ENCODE results near the gene WNT7A.

Gene WNT7A

DNA sequence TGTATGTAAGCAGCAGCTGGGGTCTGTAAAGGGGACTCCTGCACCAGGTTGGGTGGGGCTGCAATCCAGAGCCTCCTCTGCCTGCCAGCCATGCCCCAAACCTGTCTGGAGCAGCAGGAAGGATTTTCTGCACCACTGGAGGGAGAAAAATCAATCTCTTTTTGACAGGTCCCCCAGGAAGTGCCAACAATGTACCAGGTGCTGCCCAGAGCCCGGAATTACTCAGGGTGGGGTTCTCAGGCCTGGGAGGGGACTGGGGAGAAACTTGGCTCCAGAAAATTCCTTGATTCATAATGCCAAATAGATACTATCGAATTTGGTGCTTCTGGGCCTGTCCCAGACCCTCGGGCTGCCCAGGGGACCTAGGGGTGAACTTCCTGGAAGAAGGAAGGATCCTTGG, 52.6 kb downstream of the WNT7A start:
- no peak for DNase-seq (ENCODE audit: low spot score)

DNA sequence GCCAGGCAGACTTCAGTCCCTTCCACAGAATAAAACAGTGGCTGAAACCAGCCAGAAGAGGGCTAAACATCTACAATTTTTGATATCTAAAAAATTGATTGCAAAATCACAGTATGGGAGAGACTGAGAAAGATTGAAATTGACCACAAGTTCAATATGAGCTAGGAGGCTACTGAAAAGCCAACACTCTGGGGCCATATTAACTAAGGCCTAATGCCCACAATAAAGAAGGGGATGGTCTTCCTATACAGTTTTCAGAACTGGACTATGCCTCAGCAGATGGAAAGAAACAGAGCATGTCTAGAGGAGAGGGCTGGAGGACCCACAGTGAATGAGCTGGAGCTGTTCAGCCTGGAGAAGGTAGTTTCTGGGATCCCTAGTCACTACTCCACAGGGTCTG, 53.2 kb downstream of the WNT7A start:
- DNase-seq (ENCODE audit: low spot score), result no peak

DNA sequence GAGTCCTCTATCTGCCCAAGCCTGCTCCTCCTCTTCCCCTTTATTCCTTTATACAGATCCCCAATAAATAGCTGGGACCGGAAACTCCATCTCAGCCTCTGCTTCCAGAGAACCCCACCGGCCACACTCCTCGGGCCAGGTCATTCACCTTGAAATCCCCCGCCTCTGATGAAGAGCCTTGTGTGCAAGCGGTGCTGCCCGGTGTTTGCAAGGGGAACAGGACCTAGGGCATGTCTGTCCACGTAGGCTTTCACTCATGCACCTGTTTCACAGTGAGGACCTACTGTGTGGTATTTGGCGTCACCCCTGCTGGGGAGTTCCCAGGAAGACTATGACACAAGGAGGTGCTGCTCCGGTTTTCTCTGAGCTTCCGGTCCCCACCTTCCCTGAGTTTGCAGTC, 54.0 kb downstream of the WNT7A start:
- DNase-seq (ENCODE audit: low spot score), result no peak

DNA sequence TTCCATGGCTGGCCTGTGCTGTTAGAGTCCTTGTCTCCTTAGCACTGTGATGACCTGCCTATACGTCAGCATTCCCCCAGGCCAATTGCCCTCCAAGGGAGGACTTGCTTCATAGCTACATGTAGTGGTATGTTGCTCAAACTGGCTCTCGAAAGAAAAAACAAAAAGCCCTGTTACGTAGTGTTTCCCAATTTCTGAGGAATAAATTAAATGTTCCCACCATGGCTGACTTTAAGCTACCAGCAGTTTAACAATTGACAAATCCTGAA, 54.6 kb downstream of the WNT7A start:
- DNase-seq (ENCODE audit: low spot score), result no peak

DNA sequence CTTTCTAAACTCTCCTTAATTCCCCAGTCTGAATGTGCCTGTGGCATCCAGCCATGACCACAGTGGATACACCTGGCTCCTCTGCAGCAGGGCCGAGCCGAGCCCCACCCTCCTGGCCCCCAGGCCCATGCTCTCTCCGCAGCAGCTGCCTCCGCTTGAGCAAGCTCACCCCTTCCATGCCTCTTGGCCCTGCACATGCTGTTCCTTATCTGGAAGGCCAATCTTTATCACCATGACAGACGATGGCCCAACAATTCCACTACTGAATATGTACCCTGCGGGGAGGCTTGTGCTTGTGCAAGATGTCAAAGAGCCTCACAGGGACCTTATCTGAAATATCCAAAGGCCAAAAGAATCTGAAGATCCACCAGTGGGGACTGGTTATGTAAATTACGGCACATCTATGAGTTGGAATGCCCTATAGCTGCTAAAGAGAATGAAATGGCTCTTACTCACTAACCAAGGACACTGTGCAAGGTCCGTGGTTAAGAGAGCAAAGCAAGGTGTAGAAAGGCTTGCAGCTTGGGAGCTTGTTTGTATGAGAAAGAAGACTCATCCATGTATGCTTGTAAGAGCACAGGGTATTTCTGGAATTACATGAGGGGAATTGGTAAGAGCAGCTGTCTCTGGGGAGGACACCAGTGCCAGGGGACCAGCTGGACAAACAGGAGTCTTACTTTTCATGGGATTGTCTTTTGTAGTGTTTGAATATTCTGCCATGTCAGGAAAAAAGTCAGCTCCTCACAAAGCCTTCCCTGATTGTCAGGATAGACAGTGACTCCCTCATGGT, 55.2 kb downstream of the WNT7A start:
- DNase-seq (ENCODE audit: low spot score), result no peak

DNA sequence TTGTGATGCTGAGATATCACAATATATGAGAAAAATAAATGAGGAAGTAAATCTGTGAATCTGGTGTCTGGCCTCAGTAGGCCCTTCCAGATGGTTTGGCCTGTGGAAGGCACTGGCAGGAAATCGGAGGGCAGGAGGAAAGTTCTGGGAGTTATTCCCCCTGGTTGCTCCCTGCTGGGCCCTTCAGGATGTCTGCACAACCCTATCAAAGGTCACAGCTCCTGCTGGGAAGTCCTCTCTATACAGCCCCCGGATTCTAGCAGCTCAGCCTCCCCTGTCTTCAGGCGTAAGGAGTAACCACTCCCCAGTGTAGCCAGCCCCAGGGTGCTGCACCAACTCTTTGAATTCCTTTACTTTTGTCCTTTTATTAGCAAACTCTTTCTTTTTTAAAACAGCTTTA, 56.2 kb downstream of the WNT7A start:
- DNase-seq (ENCODE audit: low spot score), result no peak

DNA sequence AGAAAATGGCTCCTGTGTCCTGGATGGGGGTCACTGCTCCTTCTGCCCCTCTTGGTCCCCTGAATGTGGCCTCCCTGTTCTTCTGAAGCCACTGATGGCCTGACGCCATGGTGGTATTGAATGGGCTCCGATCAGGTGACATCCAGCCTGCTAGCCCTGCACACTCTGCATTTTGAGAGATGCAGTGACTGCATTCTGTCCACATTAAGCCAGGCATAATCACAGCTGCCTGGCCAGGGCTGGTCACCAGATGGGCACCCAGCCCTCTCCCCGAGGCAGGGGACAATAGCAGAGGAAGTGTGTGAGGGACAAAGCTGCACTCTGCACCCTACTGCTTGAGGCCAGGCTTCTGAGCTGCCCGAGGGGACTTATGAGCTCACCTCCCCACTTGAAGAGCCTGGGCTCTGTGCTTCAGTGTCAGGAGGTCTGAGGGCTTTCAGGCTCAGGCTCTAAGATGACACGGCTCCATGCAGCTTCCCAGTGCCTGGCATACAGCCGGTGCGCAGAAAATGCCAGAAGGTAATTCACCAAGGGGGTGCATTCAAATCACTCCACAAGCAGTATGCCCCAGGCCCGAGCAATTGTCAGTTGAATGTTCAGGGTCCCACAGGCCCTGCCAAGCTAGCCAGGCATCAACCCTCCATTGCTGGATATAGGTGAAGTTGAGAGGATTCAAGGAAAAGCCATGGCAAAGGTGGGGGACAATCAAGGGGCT, 56.8 kb downstream of the WNT7A start:
- no peak for DNase-seq (ENCODE audit: low spot score)

DNA sequence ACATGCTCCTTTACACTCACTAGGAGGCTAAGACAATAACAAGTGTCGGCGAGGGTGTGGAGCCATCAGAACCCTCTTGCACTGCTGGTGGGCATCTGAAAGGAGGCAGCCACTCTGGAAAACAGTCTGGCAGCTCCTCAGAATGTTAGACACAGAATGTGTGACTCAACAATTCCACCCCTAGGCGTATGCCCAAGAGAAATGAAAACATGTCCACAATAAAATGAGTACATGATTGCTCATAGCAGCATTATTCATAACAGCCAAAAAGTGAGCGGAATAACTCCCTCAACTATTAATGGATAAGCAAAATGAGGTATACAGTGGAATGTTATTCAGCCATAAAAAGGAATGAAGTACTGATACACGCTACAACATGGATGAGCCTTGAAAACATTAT, 57.8 kb downstream of the WNT7A start:
- no peak for DNase-seq (ENCODE audit: low spot score)

DNA sequence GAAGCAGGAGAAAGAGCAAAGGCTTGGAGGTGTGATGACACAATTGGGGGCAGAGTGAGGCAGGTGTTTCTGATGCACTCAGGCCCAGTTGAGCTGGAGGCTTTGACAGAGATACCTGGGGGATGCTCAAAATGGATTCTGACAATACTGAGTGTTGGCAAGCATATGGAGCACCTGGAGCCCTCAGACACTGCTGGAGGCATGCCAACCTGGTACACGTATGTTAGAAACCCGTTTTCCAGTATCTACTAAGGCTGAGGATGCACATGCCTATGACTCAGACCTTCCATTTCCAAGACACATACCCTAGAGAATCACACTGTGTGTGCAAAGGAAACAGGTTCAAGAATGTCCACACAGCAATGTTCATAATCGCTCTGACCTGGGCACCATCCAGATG, 58.7 kb downstream of the WNT7A start:
- DNase-seq (ENCODE audit: low spot score), result no peak

DNA sequence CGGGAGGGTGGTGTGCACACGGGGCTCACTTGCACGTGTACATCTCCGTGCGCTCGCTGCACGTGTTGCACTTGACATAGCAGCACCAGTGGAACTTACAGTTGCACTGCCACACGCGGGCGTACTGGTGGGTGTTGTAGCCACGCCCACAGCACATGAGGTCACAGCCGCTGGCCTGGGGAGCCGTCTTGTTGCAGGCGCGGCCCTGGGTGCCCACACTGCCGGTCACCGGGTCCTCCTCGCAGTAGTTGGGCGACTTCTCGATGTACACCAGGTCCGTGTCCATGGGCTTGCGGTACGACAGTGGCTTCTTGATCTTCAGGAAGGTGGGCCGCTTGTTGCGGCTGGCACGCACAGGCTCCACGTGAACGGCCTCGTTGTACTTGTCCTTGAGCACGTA, 61.0 kb downstream of the WNT7A start:
- no peak for DNase-seq (ENCODE audit: low spot score)

DNA sequence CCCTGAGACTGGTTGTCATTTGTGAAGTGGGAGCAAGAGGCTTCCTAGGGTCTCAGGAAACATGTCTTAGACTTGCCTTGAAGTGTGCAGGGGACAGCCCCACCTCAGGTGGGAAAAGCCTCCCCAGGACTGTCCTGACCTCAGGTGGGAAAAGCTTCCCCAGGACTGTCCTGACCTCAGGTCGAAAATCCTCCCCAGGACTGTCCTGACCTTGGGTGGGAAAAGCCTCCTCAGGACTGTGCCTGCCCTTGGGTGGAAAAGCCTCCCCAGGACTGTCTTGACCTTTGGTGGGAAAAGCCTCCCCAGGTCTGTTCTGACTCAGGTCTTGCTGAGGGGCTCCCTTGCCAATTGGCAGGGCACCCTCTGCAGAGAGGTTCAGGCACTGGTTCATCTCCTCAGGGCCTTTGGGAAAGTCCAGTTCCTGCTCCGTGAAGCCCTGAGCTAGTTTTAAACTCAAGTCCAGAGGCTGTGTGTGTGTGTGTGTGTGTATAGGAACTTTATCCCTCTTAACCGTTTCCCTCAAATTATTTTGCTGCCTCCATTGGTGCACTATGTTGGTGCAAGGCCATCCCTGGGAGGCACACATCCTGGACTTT, 64.7 kb downstream of the WNT7A start:
- DNase-seq (ENCODE audit: low spot score), result no peak

DNA sequence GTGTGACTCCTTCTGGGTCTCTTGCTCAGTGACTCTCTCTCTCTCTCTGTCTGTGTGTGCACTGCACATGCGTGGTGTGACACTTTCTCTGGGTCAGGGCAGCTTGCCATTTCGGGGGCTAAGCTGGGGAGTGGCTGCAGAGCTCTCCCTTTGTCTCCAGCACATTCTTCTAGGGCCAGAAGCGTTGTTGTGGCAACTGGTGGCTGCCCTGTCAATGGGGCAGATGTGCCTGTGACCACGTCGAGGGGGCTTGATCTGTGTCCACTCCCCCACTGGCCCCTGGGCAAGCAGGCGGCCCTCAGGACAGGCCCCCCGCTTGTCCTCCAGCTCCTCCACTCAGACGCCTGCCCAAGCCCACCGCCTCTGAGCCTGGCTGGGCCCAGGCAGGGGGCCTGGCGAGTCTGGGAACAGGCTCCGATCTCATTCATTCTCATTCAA, 67.8 kb downstream of the WNT7A start:
- no peak for DNase-seq (ENCODE audit: low spot score)

DNA sequence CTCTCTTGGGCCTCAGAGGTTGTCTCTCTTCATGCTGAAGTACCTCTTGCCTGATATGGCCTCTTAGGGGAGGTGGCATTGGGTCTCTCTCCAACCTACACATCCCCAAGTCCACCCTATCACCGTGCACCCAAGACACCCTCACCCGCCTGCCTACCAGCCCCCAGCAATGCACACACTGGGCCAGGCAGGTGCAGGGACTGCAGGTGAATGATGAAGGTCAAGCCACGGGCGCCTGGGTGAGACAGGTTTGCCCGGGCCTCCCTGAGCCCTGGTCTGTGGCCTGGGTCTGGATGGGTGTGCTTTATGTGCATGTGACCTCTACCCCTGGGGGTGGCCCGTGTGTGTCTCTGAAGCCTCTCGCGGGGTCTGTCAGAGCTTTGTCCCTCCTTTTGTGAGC, 68.3 kb downstream of the WNT7A start:
- DNase-seq (ENCODE audit: low spot score), result no peak

DNA sequence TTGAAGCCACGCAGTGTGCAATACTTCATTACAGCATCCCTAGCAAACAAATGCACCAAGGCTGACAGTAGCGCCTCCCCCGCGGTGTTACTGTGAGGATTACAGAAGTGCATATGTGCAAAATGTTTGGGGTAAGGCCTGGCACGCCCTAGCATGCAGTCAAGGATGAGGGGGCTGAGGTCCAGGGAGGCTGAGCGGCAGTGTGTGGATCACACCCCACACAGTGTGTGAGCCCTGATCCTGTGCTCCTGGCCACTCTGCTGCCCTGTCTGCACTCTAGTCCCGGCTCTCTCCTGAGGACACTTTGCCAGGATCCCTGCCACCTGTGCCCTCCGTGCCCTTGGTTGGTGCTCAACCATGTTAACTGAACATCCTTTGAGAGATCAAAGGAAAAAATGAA, 71.3 kb downstream of the WNT7A start:
- no peak for DNase-seq (ENCODE audit: low spot score)

DNA sequence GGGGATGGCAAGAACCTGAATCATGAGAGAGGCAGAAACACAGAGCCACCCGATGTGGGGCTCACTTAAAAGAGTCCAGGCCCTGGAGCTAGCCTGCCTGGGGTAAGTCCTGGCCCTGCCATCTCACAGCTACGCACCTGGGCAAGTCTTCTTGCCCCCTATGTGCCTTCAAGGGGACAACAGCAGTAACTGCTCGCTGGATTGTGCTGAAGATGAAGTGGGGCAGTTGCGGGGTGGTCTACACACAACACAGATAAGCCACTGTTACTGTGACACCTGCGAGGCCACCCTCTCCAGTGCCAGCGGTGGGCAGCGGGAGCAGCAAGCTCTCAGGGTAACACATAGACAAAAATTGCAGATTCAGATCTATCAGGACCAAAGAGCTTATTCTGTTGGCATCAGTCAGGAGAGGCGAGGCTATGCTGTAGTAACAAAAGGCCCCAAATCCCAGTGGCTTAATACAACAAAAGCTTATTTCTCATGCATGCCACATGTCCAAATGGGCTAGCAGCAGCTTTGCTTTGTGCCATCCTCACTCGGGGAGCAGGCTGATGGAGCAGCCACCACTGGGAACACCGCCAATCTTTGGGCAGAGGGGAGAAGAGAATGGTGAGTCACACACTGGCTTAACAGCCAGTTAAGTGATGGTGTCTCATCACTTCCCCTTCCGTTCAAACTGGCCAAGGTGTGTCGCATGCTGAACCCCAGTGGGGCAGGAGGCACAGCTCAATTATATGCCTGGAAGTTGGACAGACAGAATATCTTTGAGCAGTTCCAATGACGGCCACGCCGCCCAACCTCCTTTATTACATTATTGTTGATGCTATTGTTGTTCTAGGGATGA, 78.3 kb downstream of the WNT7A start:
- no peak for DNase-seq (ENCODE audit: low spot score)

DNA sequence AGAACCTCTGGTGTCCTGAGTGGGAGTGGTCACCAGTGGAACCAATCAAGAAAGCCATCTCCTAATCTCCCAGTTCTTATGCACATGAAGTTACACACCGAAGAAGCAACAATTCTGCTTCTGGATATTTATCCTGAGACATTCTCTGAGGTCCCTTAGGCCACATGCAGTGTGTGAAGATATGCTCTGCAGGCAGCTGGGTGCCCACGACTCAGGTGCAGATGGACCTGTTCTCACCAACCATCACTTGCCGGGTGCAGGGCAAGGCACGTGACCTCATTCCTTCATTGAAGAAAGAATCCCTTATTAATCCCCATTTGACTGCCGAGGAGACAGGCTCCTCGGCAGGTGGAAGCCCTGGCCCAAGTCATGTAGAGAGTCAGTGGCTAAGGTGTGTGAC, 79.8 kb downstream of the WNT7A start:
- no peak for DNase-seq (ENCODE audit: low spot score)

DNA sequence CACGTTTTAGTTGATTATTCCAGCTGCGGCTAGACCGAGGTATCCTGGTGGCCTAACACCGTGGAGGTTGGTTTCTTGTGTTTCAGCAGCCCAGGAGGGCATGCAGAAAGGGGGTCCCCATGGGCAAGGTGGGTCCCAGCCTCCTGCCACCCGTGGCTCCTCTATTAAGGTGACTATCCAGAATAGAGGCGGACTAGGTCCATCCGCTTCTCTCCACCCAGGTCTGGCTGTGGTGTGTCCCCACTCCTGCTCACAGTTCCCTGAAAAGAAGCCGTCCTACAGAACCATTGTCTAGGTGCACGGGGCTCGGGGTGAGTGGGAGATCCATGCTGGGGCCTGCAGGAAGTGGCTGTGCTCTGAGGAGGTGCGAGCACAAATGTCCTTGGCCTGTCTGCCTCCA, 81.5 kb downstream of the WNT7A start:
- DNase-seq (ENCODE audit: low spot score), result no peak

DNA sequence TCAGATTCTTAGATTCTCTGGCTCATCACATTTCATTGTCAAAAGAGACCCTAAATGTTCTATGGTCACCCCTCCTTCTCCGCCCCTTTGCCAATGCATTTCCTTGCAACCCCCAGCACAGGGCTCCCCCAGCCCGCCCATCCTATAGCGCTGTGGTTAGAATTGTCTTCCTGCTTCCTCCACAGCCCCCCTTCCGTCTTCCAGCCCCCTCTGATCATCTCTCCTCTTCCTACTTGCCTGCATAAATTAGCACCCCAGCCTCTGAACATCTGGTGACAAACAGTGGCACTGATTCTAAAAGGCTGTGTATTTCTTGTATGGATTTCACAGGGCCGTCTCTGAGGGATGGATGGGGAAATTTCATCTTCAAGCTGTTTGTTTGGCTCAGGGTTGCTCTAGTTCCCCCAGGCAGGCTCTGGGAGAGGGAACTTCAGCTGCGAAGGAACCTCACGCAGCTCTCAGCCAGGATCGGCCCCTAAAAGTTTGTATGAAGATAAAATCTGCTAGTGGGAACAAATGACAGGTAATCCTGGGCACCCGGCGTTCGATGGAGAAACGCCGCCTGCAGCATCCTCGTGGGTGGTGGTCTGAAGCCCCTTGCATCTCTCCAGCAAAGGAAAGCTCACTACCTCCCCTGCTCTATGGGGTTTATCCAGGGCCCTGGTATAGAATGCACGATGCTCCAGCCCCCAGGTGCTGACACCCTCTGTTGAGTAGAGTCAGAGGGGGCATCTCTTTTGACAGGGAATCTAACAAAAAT, 83.0 kb downstream of the WNT7A start:
- no peak for DNase-seq (ENCODE audit: low spot score)

DNA sequence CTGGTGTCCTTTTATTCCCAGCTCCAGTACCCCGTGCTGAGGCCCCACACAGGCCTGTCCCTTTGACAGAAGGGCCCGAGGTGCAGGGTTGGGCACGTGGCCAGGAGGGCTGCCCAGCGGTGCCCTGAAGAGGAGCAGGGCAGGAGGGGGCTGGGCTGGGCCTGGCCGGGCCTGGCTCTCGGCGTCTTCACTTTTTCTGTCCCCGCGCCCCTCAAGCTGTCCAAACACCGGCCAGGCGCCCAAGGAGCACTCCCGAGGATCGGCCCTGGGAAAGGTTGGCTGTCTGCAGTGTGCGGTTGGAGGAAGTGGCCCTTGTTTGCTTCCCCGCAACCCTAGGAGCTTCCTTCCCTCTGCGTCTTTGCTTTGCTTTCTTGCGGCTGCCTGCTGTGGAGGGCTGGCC, 84.1 kb downstream of the WNT7A start:
- DNase-seq (ENCODE audit: low spot score), result no peak

DNA sequence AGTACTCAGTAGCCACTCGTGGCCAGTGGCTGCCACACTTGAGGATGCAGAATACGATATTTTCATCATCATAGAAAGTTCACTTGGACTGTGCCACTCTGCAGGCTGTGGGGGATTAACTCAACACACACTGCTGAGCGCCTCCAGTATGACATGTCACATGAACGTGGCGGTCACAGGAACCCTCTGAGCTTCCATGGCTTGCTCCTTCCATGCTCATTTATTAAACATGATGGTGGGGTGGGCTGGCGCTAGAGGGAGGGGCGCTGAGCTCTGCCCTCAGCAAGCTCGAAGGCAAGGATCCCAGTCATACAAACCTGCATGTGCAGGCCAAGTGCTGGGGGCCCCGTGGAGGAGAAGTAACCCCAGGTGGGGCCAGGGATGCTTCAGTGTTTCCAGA, 85.5 kb downstream of the WNT7A start:
- no peak for DNase-seq (ENCODE audit: low spot score)

DNA sequence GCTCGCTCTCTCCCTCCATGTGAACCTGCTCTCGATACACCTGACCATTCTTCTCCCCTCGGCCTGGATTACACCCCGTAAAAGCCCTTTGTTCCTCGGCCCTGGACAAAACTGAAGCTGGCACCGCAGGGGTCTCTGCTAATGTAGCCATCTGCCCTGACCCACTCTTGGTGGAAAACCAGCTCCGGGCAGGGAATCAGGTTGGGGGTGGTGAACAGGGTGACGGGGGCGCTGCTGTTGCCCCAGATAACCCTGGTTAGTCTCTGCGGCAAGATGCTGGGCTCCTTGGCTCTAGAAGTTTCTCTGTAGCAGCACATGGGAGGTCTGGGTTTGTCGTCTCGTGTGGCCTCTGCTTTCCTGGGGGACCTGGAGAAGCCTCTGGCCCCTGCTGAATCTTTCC, 86.4 kb downstream of the WNT7A start:
- DNase-seq (ENCODE audit: low spot score), result no peak

Measured in germinal center (tissue), 1 donor.